Measurements from ENCODE around the gene LAMC3.

Gene LAMC3

DNA sequence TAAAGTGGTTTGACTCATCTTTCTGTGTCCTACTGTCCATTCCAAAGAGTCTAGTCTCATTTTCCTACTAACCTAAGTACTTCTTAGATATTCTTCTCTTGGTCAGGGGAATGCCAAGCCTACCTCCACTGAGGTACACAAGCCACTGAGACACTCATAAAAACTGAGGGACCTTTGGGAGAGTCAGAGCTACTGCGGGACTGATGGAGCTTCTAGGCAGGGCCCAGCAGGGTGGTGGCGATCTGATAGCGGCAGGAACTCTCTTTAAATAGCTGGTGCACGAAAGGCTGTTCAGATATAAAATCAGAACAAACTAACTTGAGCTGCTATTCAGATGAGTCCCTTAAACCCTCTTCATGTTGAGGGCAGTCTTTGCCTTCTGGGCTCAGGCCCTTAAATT is 131.1 kb downstream of the LAMC3 start:
- H3K4me2 ChIP-seq = no peak overlapping the region
- H4K20me1 ChIP-seq (ENCODE audit: insufficient read depth) = no peaks in the 10 kb centered on the region
- H3K27ac ChIP-seq = no peak overlapping the region
- H3K4me3 ChIP-seq (IDR thresholded peaks at IDR 0.05; ENCODE audit: insufficient read depth, low read depth, low read length) = no peak overlapping the region
- no peak overlapping the region for H2AFZ ChIP-seq (ENCODE audit: low read depth)
- H3K36me3 ChIP-seq (ENCODE audit: insufficient read depth) = peaks cover 8% of the 10 kb centered on the region; the same call in 1 of the 2 replicates
- H3K9ac ChIP-seq = no peak overlapping the region
- TF ChIP-seq, protein P1, sequence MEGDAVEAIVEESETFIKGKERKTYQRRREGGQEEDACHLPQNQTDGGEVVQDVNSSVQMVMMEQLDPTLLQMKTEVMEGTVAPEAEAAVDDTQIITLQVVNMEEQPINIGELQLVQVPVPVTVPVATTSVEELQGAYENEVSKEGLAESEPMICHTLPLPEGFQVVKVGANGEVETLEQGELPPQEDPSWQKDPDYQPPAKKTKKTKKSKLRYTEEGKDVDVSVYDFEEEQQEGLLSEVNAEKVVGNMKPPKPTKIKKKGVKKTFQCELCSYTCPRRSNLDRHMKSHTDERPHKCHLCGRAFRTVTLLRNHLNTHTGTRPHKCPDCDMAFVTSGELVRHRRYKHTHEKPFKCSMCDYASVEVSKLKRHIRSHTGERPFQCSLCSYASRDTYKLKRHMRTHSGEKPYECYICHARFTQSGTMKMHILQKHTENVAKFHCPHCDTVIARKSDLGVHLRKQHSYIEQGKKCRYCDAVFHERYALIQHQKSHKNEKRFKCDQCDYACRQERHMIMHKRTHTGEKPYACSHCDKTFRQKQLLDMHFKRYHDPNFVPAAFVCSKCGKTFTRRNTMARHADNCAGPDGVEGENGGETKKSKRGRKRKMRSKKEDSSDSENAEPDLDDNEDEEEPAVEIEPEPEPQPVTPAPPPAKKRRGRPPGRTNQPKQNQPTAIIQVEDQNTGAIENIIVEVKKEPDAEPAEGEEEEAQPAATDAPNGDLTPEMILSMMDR (conservative IDR thresholded peaks at IDR 0.05; ENCODE audit: low read depth, low read length) = no peak
- no peaks in the 10 kb centered on the region for H3K27me3 ChIP-seq (ENCODE audit: insufficient read depth, low read depth)
- no peaks in the 10 kb centered on the region for H3K79me2 ChIP-seq (ENCODE audit: insufficient read depth, low read depth)
- H3K4me1 ChIP-seq (ENCODE audit: low read depth, poor library complexity, severe bottlenecking) = no peaks in the 10 kb centered on the region

DNA sequence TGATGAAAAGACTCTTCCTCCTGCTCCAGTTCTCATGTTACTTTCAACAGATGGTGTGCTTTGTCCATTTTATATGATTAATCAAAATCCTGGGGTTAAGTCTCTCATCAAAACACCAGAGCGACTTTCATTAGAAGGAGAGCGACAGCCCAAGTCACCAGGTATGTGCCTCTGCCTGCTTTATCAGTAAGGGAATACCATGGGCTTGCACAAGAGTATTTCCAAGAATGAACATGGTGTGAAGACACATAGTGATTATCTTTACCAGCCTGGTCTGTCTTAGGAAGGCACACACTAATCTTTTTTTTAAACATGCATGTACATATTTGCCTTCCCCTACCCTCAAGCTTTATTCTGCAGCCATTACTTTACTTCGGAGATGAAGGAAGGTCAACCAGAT is 131.6 kb downstream of the LAMC3 start:
- H3K27me3 ChIP-seq (ENCODE audit: insufficient read depth, low read depth) = no peaks in the 10 kb centered on the region
- H2AFZ ChIP-seq (ENCODE audit: low read depth) = no peak overlapping the region
- H3K4me1 ChIP-seq (ENCODE audit: low read depth, poor library complexity, severe bottlenecking) = no peaks in the 10 kb centered on the region
- no peak overlapping the region for H3K27ac ChIP-seq
- H3K36me3 ChIP-seq (ENCODE audit: insufficient read depth) = peaks cover 4% of the 10 kb centered on the region; the same call in 1 of the 2 replicates
- H3K4me3 ChIP-seq (IDR thresholded peaks at IDR 0.05; ENCODE audit: insufficient read depth, low read depth, low read length) = no peak overlapping the region
- no peaks in the 10 kb centered on the region for H4K20me1 ChIP-seq (ENCODE audit: insufficient read depth)
- no peaks in the 10 kb centered on the region for H3K79me2 ChIP-seq (ENCODE audit: insufficient read depth, low read depth)
- H3K4me2 ChIP-seq = no peak overlapping the region
- TF ChIP-seq, protein P1 (conservative IDR thresholded peaks at IDR 0.05; ENCODE audit: low read depth, low read length) = no peak
- H3K9ac ChIP-seq = no peak overlapping the region

DNA sequence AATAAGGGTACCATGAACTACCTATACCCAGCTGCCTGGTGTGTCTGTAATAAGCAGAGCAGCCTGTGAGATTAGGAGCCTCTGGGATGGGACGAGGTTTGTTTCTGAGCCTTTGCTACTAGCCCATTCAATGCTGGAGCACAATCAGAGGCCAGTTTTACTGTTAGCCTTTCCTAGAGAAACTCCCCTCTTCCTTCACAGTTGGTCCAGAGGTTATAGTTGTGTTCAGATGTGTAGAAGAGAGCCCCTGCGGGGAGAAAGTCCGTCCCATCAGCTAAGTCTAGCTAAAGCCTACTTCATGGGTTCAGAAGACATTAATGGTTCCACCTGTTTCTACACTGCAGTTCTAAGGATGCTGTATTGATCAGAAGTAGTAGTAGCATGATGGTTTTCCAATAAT is 133.2 kb downstream of the LAMC3 start:
- TF ChIP-seq, protein P1 (conservative IDR thresholded peaks at IDR 0.05; ENCODE audit: low read depth, low read length) = no peak
- no peak overlapping the region for H3K9ac ChIP-seq

More for the DNA sequence above, 133.2 kb downstream of the LAMC3 start:
- H3K27ac ChIP-seq = no peak overlapping the region
- no peaks in the 10 kb centered on the region for H3K79me2 ChIP-seq (ENCODE audit: insufficient read depth, low read depth)
- no peak overlapping the region for H3K4me2 ChIP-seq
- H3K36me3 ChIP-seq (ENCODE audit: insufficient read depth) = peaks cover 6% of the 10 kb centered on the region; the same call in 1 of the 2 replicates
- no peaks in the 10 kb centered on the region for H3K27me3 ChIP-seq (ENCODE audit: insufficient read depth, low read depth)
- no peak overlapping the region for H3K4me3 ChIP-seq (IDR thresholded peaks at IDR 0.05; ENCODE audit: insufficient read depth, low read depth, low read length)
- H3K4me1 ChIP-seq (ENCODE audit: low read depth, poor library complexity, severe bottlenecking) = no peaks in the 10 kb centered on the region
- no peaks in the 10 kb centered on the region for H4K20me1 ChIP-seq (ENCODE audit: insufficient read depth)
- no peak overlapping the region for H2AFZ ChIP-seq (ENCODE audit: low read depth)

Data from KMS-11 (cell line).